Prostate gland (tissue), 2 donors: ENCODE measurements around the gene CTNNBL1. TPM values are rescaled to one million over a fixed set of nuclear protein-coding genes. Genes with fewer than 3 reads are reported as not detected.

ENCODE experiments used
- DNase-seq: peaks from one replicate; pipeline ENCODE4 v3.0.0-alpha.2; 2019; ENCODE audit warnings: low spot score
- H3K27ac ChIP-seq, 2 donors: fragments of 200-600 bp; sonication (generic); 2 replicates each; pipeline ENCODE4 v1.5.1; 2017 to 2019
- H3K27me3 ChIP-seq: fragments of 200-600 bp; sonication (generic); replicated peaks from 2 replicates; pipeline ENCODE4 v1.5.1; 2019; ENCODE audit not compliant: insufficient read depth
- H3K36me3 ChIP-seq, 2 donors: fragments of 200-600 bp; sonication (generic); 1 replicate in 1 of 2; 2 replicates in 1 of 2; pipeline versions ENCODE4 v1.5.1 to v1.8.1; 2017 to 2019
- H3K4me1 ChIP-seq: fragments of 200-600 bp; sonication (generic); replicated peaks from 2 replicates; pipeline ENCODE4 v1.5.1; 2019
- H3K4me3 ChIP-seq, 2 donors: fragments of 200-600 bp; sonication (generic); 2 replicates each; pipeline ENCODE4 v1.5.1; 2017 to 2019
- H3K9me3 ChIP-seq: fragments of 200-600 bp; sonication (generic); 2 replicates; pipeline ENCODE4 v1.5.1; 2017
- POLR2A ChIP-seq: fragments of 450-650 bp; IDR thresholded peaks from one replicate; pipeline ENCODE4 v1.6.1; 2016; ENCODE audit warnings: antibody characterized with exemption, mild to moderate bottlenecking
- POLR2AphosphoS5 ChIP-seq: sonication (generic); formaldehyde crosslinking; IDR thresholded peaks from one replicate; pipeline ENCODE4 v1.6.1; 2017; ENCODE audit warnings: antibody characterized with exemption
- WGBS: methylation state at CpG from one replicate; pipeline ENCODE4 v1.1.5; 2018; 5-methylcytosine and 5-hydroxymethylcytosine counted together
- intact Hi-C: fragments of 100-400 bp; cut with DNase I; formaldehyde crosslinking; loops from one replicate; pipeline ENCODE4 v1.14.2; 2022
- total RNA-seq, 2 donors: library from RNA; depleted of rRNA; stranded (reverse); fragments of >200 nt; gene quantifications; one replicate each; pipeline ENCODE4 v1.1.0, GENCODE V29; 2016
- TF ChIP-seq, protein P1 (sequence below), 4 experiments: fragments of 200-600 bp in 2 of 4; fragments of 450-650 bp in 2 of 4; sonication (generic) in 2 of 4; IDR thresholded peaks; 1 replicate in 3 of 4; 2 replicates in 1 of 4; pipeline ENCODE4 v1.5.1; 2016 to 2019; ENCODE audit warnings: antibody characterized with exemption in 4 of 4, mild to moderate bottlenecking in 2 of 4, moderate library complexity in 2 of 4

The CTNNBL1 gene
- total RNA-seq, 2 donors from 2014 or later, result 29.9 to 61.0 TPM

DNA sequence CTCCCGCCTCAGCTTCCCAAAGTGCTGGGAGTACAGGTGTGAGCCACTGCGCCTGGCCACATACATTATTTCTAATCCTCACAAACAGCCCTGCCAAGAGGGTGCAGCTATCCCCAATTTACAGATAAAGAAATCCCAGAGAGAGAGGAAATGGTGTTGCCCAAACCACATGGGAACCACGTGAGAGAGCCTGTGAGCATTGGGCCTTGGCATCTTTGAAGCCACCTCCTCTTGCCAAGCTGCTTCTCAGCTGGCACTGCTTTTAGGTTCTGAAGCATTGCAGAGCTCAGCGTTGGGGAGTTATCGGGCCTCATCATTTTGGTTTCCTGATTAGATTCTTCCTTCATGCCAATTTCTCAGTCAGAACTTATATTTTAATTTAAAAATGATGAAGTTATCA, 80.3 kb downstream of the CTNNBL1 start:
- intact Hi-C loops, result no loop called here
- TF ChIP-seq POLR2A (no peak), POLR2AphosphoS5 (no peak)
- TF ChIP-seq, protein P1, sequence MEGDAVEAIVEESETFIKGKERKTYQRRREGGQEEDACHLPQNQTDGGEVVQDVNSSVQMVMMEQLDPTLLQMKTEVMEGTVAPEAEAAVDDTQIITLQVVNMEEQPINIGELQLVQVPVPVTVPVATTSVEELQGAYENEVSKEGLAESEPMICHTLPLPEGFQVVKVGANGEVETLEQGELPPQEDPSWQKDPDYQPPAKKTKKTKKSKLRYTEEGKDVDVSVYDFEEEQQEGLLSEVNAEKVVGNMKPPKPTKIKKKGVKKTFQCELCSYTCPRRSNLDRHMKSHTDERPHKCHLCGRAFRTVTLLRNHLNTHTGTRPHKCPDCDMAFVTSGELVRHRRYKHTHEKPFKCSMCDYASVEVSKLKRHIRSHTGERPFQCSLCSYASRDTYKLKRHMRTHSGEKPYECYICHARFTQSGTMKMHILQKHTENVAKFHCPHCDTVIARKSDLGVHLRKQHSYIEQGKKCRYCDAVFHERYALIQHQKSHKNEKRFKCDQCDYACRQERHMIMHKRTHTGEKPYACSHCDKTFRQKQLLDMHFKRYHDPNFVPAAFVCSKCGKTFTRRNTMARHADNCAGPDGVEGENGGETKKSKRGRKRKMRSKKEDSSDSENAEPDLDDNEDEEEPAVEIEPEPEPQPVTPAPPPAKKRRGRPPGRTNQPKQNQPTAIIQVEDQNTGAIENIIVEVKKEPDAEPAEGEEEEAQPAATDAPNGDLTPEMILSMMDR (IDR thresholded peaks at IDR 0.05), result no peak
- H3K27me3 ChIP-seq, result no peaks in the 10 kb centered on the region
- no peaks in the 10 kb centered on the region for H3K9me3 ChIP-seq
- 86% methylated on average over 5 of the region's 5 CpGs for WGBS
- H3K36me3 ChIP-seq, result peaks cover 0 to 3% of the 10 kb centered on the region in 2 donors
- no peak overlapping the region for H3K27ac ChIP-seq
- H3K4me1 ChIP-seq, result no peaks in the 10 kb centered on the region
- H3K4me3 ChIP-seq, result no peak overlapping the region
- DNase-seq, result no peak

DNA sequence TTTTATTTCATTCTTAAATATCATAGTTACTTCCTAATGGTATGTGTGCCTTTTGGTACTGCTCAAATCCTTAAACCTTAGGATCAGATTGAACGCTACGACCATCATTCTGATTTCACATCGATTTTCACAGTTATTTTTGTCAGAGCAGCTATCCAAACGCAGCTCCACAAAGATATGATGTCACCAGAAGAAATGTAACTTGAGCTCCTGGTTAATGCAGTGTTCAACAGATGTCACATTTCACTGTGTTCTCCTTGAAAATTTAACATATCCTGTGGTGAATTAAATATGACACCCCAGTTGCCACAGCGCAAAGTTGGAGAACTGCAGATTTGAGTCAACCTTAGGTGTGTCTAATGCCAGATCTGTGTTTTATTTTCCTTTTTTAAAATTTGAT, 81.4 kb downstream of the CTNNBL1 start:
- H3K27me3 ChIP-seq, result no peaks in the 10 kb centered on the region
- H3K36me3 ChIP-seq, result no peaks in the 10 kb centered on the region
- H3K4me1 ChIP-seq, result no peaks in the 10 kb centered on the region
- no peak overlapping the region for H3K27ac ChIP-seq
- H3K9me3 ChIP-seq, result no peaks in the 10 kb centered on the region
- 86% methylated on average over 5 of the region's 5 CpGs for WGBS
- intact Hi-C loops, result no loop called here
- H3K4me3 ChIP-seq, result no peak overlapping the region
- no peak for DNase-seq
- TF ChIP-seq, protein P1 (IDR thresholded peaks at IDR 0.05), result no peak
- TF ChIP-seq POLR2AphosphoS5 (no peak), POLR2A (no peak)

DNA sequence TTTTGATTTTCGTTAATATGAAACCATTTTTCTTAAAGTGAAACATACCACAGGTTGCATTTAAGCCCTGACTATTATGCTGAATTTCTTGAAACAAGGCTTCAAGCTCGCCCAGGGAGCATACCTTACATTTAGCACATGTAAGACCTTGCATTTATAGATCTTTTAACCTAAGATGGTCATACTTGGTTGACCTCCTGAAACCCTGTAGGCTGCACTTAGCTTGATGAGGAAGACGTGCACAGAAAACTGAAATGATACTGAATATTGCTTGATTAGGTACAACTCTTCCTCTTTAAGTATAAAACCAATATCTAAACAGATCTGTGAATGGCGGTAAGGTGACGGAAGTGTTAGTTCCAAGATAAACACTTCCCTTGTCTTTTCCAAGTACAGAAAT, 82.2 kb downstream of the CTNNBL1 start:
- no peak overlapping the region for H3K27ac ChIP-seq
- TF ChIP-seq, protein P1 (IDR thresholded peaks at IDR 0.05), result no peak
- TF ChIP-seq POLR2A, result no peak
- intact Hi-C loops, result no loop called here
- H3K9me3 ChIP-seq, result no peaks in the 10 kb centered on the region
- no peaks in the 10 kb centered on the region for H3K27me3 ChIP-seq
- no peak for DNase-seq
- H3K4me3 ChIP-seq, result no peak overlapping the region
- whole genome bisulfite sequencing, result 86% methylated on average over 5 of the region's 5 CpGs
- H3K4me1 ChIP-seq, result no peaks in the 10 kb centered on the region
- no peaks in the 10 kb centered on the region for H3K36me3 ChIP-seq

GRCh38 chr20:37776526-37776925, 82.7 kb downstream of the CTNNBL1 start:
- Histone ChIP-seq H3K9me3 (no peaks in the 10 kb centered on the region), H3K27ac (no peak overlapping the region), H3K27me3 (no peaks in the 10 kb centered on the region), H3K4me3 (no peak overlapping the region), H3K4me1 (no peaks in the 10 kb centered on the region), H3K36me3 (no peaks in the 10 kb centered on the region)
- 96% methylated on average over 3 of the region's 3 CpGs for WGBS
- TF ChIP-seq POLR2A (no peak), POLR2AphosphoS5 (no peak)
- TF ChIP-seq, protein P1 (IDR thresholded peaks at IDR 0.05), result no peak
- DNase-seq, result no peak
- intact Hi-C loops, result no loop called here

- intact Hi-C loops, result no loop called here
These were observed 83.5 kb downstream of the CTNNBL1 start for GRCh38 chr20:37777012-37777950.

More at GRCh38 chr20:37777012-37777950, 83.5 kb downstream of the CTNNBL1 start:
- 66% methylated on average over 8 of the region's 8 CpGs for WGBS
- Histone ChIP-seq H3K9me3 (no peaks in the 10 kb centered on the region), H3K4me1 (no peaks in the 10 kb centered on the region), H3K27me3 (no peaks in the 10 kb centered on the region), H3K36me3 (no peaks in the 10 kb centered on the region), H3K27ac (no peak overlapping the region), H3K4me3 (no peak overlapping the region)
- no peak for DNase-seq
- no peak for TF ChIP-seq POLR2A
- TF ChIP-seq POLR2AphosphoS5, result no peak
- TF ChIP-seq, protein P1 (IDR thresholded peaks at IDR 0.05), result no peak
